Astrocyte (in vitro differentiated cells and primary cell): ENCODE measurements around the gene RTL5.

Experiments
- EZH2 ChIP-seq: IDR thresholded peaks from 2 replicates; pipeline ENCODE4 v1.6.1; 2012; ENCODE audit warnings: mild to moderate bottlenecking, low read length, inconsistent platforms; ENCODE audit not compliant: insufficient read depth
- TF ChIP-seq, protein P1 (sequence below): IDR thresholded peaks from 2 replicates; pipeline ENCODE4 v1.5.1; 2011; ENCODE audit warnings: low read depth, mild to moderate bottlenecking, inconsistent platforms, low read length, moderate library complexity; ENCODE audit not compliant: insufficient read depth

DNA sequence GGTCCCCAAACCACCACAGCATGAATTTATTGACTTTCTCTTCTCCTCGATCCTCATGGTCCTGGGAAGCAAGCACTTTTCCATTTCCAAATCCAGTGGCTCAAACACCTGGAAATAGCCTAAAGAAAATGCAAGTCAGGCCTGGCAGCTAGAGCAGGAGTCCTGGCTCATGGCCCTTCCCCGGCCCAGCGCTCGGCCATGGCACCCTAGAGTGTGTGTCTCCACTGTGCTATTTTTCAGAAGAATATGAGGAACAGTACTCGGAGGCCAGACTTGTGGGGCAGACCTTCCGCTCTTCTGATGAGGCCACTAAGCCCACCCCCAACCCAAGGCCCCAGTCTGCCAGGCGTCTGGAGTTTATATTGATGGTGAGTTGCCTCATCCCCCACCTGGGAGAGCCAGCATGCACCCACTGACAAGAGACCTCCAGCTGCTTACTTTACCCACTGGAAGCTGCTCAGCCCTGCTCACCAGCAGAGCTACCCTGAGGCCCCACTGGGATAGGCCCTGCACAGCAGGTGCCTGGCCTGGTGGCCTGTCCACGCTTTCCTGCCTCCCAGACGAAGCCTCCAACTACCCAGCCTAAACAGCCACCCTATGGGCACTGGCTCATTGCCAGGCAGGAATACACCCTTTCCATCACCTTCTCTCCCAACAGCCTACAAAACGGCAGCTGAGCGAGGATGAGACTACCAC, 2.3 kb upstream of the RTL5 start:
- TF ChIP-seq, protein P1, sequence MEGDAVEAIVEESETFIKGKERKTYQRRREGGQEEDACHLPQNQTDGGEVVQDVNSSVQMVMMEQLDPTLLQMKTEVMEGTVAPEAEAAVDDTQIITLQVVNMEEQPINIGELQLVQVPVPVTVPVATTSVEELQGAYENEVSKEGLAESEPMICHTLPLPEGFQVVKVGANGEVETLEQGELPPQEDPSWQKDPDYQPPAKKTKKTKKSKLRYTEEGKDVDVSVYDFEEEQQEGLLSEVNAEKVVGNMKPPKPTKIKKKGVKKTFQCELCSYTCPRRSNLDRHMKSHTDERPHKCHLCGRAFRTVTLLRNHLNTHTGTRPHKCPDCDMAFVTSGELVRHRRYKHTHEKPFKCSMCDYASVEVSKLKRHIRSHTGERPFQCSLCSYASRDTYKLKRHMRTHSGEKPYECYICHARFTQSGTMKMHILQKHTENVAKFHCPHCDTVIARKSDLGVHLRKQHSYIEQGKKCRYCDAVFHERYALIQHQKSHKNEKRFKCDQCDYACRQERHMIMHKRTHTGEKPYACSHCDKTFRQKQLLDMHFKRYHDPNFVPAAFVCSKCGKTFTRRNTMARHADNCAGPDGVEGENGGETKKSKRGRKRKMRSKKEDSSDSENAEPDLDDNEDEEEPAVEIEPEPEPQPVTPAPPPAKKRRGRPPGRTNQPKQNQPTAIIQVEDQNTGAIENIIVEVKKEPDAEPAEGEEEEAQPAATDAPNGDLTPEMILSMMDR, result no peak
- TF ChIP-seq EZH2, result no peak
